Retinal pigment epithelial cell (primary cell): ENCODE measurements around the gene OR1E2.

Experiments
- DNase-seq: peaks from one replicate; pipeline ENCODE4 v3.0.0-alpha.2; 2010; ENCODE audit warnings: low read depth
- H3K4me3 ChIP-seq: 2 replicates; pipeline ENCODE4 v1.5.1; 2011; ENCODE audit warnings: mild to moderate bottlenecking, low read length, control low read depth, moderate library complexity
- CTCF ChIP-seq: conservative IDR thresholded peaks from 2 replicates; pipeline ENCODE4 v1.5.1; 2011; ENCODE audit warnings: low read depth, low read length, control low read depth, inconsistent platforms

Gene OR1E2

DNA sequence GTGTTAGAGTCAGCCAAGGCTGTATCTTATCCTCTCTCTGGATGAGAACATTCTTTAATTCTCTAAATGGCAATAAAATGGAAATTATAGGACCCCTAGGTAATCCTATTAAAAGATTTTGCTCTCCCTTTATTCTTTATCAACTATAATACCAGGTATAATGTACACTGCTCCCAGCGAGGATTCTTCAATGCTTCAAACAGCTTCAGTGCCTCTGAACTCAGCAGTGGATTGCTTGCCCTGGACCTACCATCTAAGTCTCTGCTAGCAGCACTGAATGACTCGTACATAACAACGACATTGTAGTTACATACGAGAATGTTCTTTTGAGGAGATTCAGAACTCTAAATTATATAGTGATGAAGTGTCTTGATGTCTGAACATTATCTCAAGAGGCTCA, 43.9 kb downstream of the OR1E2 start:
- no peak for DNase-seq
- no peak overlapping the region for H3K4me3 ChIP-seq
- no peak for TF ChIP-seq CTCF

GRCh38 chr17:3385869-3386816, 47.5 kb downstream of the OR1E2 start, which contains the start of gene OR3A2:
TSS of gene OR3A2 (minus strand) at chr17:3386308.
- TF ChIP-seq CTCF = no peak
- DNase-seq = no peak
- no peak within 1 kb of the TSS for H3K4me3 ChIP-seq
